Measurements from ENCODE around the gene KPNB1.
"Not testable (repeated sequence)": the region's sequence is repeated elsewhere in the genome, so short reads cannot be mapped to it uniquely, and the experiment has no call there.

The KPNB1 gene

GRCh38 chr17:47682727-47683126 is 33.0 kb downstream of the KPNB1 start:
- DNase-seq, result not testable (repeated sequence)

GRCh38 chr17:47684025-47684424 is 34.3 kb downstream of the KPNB1 start:
- no peak for DNase-seq

GRCh38 chr17:47684535-47685193 is 34.9 kb downstream of the KPNB1 start:
- no peak for DNase-seq

GRCh38 chr17:47685556-47686275 is 36.0 kb downstream of the KPNB1 start:
- no peak for DNase-seq

- no peak for DNase-seq
Measured at GRCh38 chr17:47686276-47686635, 36.5 kb downstream of the KPNB1 start.

- DNase-seq, result no peak
Measured at GRCh38 chr17:47686664-47687327, 37.1 kb downstream of the KPNB1 start.

- no peak for DNase-seq
Measured at GRCh38 chr17:47687328-47687690, 37.6 kb downstream of the KPNB1 start.

GRCh38 chr17:47687748-47688147 is 38.0 kb downstream of the KPNB1 start:
- no peak for DNase-seq

GRCh38 chr17:47690121-47690520 is 40.4 kb downstream of the KPNB1 start:
- DNase-seq, result no peak

- no peak for DNase-seq
Measured at GRCh38 chr17:47692137-47692894, 42.6 kb downstream of the KPNB1 start.

GRCh38 chr17:47692895-47693730 is 43.4 kb downstream of the KPNB1 start:
- no peak for DNase-seq

GRCh38 chr17:47693731-47694580 is 44.2 kb downstream of the KPNB1 start, which contains the start of gene TBKBP1:
TBKBP1 (plus strand) TSS chr17:47694161; CDS start chr17:47696113, 1,952 bp downstream.
- peak; percentile 90 for DNase-seq

GRCh38 chr17:47694581-47695428 is 45.1 kb downstream of the KPNB1 start:
- peak; percentile 70 for DNase-seq

GRCh38 chr17:47695429-47696376 is 46.0 kb downstream of the KPNB1 start:
- peak; percentile 76 for DNase-seq

GRCh38 chr17:47696717-47697642 is 47.3 kb downstream of the KPNB1 start:
- no peak for DNase-seq

- no peak for DNase-seq
Measured at GRCh38 chr17:47697906-47698711, 48.4 kb downstream of the KPNB1 start.

All from femur (tissue), 1 donor.